NCI-H1092 (cell line): ENCODE data around the gene STK38.
"Not testable (repeated sequence)": the region's sequence is repeated elsewhere in the genome, so short reads cannot be mapped to it uniquely, and the experiment has no call there.

ENCODE experiments used
- DNase-seq: peaks from one replicate; lab custom pipeline; 2025; lab: John Stamatoyannopoulos, UW

STK38 gene

GRCh38 chr6:36546920-36547645, at the start of gene STK38:
TSS of gene STK38 (minus strand) at chr6:36547479. CDS start at chr6:36540202, 7,277 bp downstream.
- DNase-seq, result peak; percentile 76

- DNase-seq, result no peak
Measured at GRCh38 chr6:36596356-36596755, 49.1 kb upstream of the STK38 start.

- DNase-seq, result no peak
Measured at GRCh38 chr6:36594816-36595643, 47.8 kb upstream of the STK38 start.

- DNase-seq, result peak; percentile 95
Measured at GRCh38 chr6:36594029-36594815, 46.9 kb upstream of the STK38 start, which contains the start of gene SRSF3. TSS of gene SRSF3 (plus strand) at chr6:36594362. CDS start at chr6:36596763, 2,401 bp downstream.

- peak; percentile 20 for DNase-seq
Measured at GRCh38 chr6:36593569-36594028, 46.3 kb upstream of the STK38 start.

- DNase-seq, result no peak
Measured at GRCh38 chr6:36592221-36592655, 45.0 kb upstream of the STK38 start.

- no peak for DNase-seq
Measured at GRCh38 chr6:36590237-36590636, 43.0 kb upstream of the STK38 start.

- DNase-seq, result not testable (repeated sequence)
Measured at GRCh38 chr6:36589025-36589400, 41.7 kb upstream of the STK38 start.

GRCh38 chr6:36586606-36587005, 39.3 kb upstream of the STK38 start:
- DNase-seq, result no peak

GRCh38 chr6:36581716-36582115, 34.4 kb upstream of the STK38 start:
- DNase-seq, result no peak

- no peak for DNase-seq
Measured at GRCh38 chr6:36580184-36580526, 32.9 kb upstream of the STK38 start.

- DNase-seq, result no peak
Measured at GRCh38 chr6:36578431-36578830, 31.2 kb upstream of the STK38 start.

- DNase-seq, result no peak
Measured at GRCh38 chr6:36578030-36578429, 30.8 kb upstream of the STK38 start.

GRCh38 chr6:36577301-36577700, 30.0 kb upstream of the STK38 start:
- DNase-seq, result no peak

GRCh38 chr6:36576578-36576977, 29.3 kb upstream of the STK38 start:
- DNase-seq, result no peak

- DNase-seq, result no peak
Measured at GRCh38 chr6:36574679-36575078, 27.4 kb upstream of the STK38 start.

GRCh38 chr6:36572353-36573311, 25.4 kb upstream of the STK38 start:
- not testable (repeated sequence) for DNase-seq

- DNase-seq, result no peak
Measured at GRCh38 chr6:36571122-36572043, 24.1 kb upstream of the STK38 start.

GRCh38 chr6:36570264-36570663, 23.0 kb upstream of the STK38 start:
- no peak for DNase-seq

- DNase-seq, result no peak
Measured at GRCh38 chr6:36566418-36566905, 19.2 kb upstream of the STK38 start.
